Fibroblast of villous mesenchyme (primary cell): Measurements from ENCODE around the gene NDUFA9. TPM values are rescaled to one million over a fixed set of nuclear protein-coding genes. Genes with fewer than 3 reads are reported as not detected.

ENCODE experiments used
- DNase-seq: peaks from one replicate; pipeline ENCODE4 v3.0.0-alpha.2; 2010; ENCODE audit warnings: low read depth
- H3K4me3 ChIP-seq: 2 replicates; pipeline ENCODE4 v1.5.1; 2011; ENCODE audit warnings: low read depth, mild to moderate bottlenecking, low read length
- total RNA-seq: library from RNA; depleted of rRNA; stranded (reverse); fragments of >200 nt; gene quantifications from 2 replicates; pipeline ENCODE4 v1.2.3, GENCODE V29; 2012
- TF ChIP-seq, protein P1 (sequence below): IDR thresholded peaks from 2 replicates; pipeline ENCODE4 v1.5.1; 2012; ENCODE audit warnings: low read depth, mild to moderate bottlenecking, low read length; ENCODE audit not compliant: insufficient read depth

The NDUFA9 gene
- total RNA-seq, 1 donor = 54.0 TPM

DNA sequence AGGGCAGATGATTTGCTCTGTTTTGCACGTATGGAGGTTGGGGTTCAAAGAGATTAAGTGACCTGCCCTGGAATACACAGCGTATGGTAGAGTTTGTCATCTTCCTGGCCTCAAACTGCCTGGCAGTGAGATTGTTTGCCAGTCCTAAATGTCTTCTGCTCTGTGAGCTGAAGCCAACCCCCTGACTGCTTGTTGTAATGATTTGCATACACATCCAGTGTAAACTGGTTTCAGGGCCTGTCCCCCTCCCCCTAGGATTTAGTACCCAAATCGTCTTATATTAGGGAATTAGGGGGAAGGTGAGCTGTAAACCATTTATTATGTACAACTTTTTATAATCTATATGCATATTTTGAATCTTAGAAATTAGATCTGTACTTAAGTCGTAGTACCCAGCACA, 38.4 kb upstream of the NDUFA9 start:
- H3K4me3 ChIP-seq = no peak overlapping the region
- TF ChIP-seq, protein P1, sequence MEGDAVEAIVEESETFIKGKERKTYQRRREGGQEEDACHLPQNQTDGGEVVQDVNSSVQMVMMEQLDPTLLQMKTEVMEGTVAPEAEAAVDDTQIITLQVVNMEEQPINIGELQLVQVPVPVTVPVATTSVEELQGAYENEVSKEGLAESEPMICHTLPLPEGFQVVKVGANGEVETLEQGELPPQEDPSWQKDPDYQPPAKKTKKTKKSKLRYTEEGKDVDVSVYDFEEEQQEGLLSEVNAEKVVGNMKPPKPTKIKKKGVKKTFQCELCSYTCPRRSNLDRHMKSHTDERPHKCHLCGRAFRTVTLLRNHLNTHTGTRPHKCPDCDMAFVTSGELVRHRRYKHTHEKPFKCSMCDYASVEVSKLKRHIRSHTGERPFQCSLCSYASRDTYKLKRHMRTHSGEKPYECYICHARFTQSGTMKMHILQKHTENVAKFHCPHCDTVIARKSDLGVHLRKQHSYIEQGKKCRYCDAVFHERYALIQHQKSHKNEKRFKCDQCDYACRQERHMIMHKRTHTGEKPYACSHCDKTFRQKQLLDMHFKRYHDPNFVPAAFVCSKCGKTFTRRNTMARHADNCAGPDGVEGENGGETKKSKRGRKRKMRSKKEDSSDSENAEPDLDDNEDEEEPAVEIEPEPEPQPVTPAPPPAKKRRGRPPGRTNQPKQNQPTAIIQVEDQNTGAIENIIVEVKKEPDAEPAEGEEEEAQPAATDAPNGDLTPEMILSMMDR = no peak
- no peak for DNase-seq

DNA sequence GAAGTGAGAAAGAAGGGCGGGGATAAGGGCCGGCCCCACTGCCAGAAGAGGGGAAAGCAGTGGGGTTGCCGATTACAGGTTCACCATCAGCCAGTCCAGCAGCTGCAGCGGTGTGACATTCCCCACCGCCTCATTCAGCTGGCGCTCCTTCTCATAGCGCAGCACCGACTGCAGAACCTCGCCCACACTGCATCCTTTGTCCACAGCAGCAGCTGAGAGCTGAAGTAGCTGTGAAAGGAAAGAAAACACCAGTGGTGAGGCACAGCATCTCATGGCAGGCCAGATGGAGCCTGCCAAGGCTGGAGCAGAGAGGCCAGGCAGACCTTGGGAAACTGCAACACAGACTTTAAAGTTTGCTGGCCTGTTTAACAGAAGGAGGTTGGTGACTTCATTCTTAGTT, 33.2 kb upstream of the NDUFA9 start:
- TF ChIP-seq, protein P1 = no peak
- no peak for DNase-seq
- no peak overlapping the region for H3K4me3 ChIP-seq

DNA sequence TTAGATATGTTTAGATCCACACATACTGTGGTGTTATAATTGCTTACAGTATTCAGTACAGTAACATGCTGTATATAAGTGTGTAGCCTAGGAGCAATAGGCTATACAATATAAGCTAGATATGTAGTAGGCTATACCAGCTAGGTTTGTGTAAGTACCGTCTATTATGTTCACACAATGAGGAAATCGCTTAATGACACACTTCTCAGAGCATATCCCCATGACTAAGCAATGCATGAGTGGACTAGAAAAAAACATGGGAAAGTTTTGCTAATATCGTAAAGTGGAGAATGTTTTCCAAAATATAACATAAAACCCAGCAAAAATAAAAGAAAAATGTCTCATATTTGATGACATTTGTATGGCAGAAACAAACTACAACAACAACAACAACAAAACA, 27.4 kb upstream of the NDUFA9 start:
- no peak for DNase-seq
- TF ChIP-seq, protein P1 = no peak

GRCh38 chr12:4626543-4626942, 22.4 kb upstream of the NDUFA9 start:
- no peak overlapping the region for H3K4me3 ChIP-seq
- DNase-seq = no peak
- TF ChIP-seq, protein P1 = no peak

More for the DNA sequence above, 27.4 kb upstream of the NDUFA9 start:
- H3K4me3 ChIP-seq = no peak overlapping the region

DNA sequence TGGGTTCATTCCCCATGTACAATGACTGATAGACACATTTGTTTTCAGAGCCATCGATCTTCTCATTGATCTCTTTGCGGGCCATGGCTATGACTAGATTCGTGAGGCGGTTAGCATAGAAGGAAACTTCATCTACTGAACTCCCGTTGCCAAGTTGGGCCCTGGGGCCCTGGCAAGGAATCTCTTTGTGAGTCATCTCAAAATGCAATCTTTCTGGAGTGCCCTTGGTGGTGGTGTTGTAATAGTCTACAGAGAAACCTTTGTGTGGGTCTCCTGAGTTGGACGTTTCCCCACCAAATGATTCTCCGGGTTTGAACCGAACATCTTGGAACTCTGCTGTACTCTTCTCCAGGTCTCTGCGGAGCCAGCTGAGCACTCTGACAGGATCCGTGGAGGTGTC, 20.5 kb upstream of the NDUFA9 start:
- H3K4me3 ChIP-seq = no peak overlapping the region
- TF ChIP-seq, protein P1 = no peak
- no peak for DNase-seq

DNA sequence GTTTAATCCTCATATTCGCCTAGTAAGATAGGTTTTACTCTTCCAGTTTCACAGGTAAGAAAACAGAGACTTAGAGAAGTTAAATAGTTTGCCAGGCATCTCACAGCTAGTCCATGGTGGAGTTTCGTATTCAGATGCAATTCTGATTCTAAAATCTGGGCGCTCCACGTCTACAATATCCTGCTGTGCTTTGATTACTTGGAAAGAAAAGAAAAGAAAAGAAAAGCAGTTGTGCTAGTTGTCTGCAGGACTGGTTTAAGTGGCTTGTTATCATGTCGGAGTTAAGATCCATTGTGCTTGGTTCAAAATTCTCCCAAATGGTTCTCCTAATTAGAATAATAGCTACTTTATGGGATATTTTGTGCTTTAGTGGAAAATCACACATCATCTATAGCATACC, 18.7 kb upstream of the NDUFA9 start:
- TF ChIP-seq, protein P1 = no peak

DNA sequence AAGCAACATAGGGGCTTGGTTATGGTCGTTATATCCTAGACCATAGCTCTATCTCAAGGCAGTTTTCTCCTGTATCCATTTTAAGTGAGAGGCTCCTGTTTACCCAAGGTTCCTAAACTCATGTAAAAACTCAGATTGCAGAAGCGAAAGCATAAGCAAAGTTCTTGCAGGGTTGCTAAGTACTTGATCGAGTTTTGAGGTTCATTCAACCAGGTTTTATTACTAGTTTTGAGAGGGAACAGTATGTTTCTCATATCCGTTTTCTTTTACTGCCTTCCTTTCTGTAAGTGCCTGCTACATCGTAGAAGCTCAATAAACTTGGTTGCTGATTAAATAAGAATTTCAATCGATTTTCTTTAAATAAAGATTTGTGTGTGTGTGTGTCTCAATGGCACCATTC, 5.2 kb upstream of the NDUFA9 start:
- H3K4me3 ChIP-seq = no peak overlapping the region
- TF ChIP-seq, protein P1 = no peak
- no peak for DNase-seq

More for the DNA sequence above, 18.7 kb upstream of the NDUFA9 start:
- H3K4me3 ChIP-seq = no peak overlapping the region
- no peak for DNase-seq
